Skeletal muscle tissue (tissue), 4 donors: ENCODE measurements around the gene NTSR1. TPM values are rescaled to one million over a fixed set of nuclear protein-coding genes. Genes with fewer than 3 reads are reported as not detected.
A peak's percentile ranks its signal among the peaks of the same experiment; 100 is the strongest.

Experiments
- H3K27ac ChIP-seq: one replicate; pipeline ENCODE4 v1.7.0; 2013; ENCODE audit warnings: mild to moderate bottlenecking, low read depth, low read length, inconsistent platforms
- H3K27me3 ChIP-seq, 3 donors: one replicate each; pipeline ENCODE4 v1.7.0; 2013; ENCODE audit warnings: low read length in 3 of 3; ENCODE audit not compliant: control insufficient read depth in 3 of 3, insufficient read depth in 3 of 3
- H3K36me3 ChIP-seq, 3 donors: one replicate each; pipeline ENCODE4 v1.7.0; 2013; ENCODE audit warnings: low read length in 3 of 3; ENCODE audit not compliant: control insufficient read depth in 3 of 3, insufficient read depth in 3 of 3
- H3K4me1 ChIP-seq, 3 donors: one replicate each; pipeline ENCODE4 v1.7.0; 2013; ENCODE audit warnings: low read length in 3 of 3, mild to moderate bottlenecking in 3 of 3; ENCODE audit not compliant: control insufficient read depth in 3 of 3, insufficient read depth in 3 of 3
- H3K4me3 ChIP-seq, 3 donors: one replicate each; pipeline ENCODE4 v1.7.0; 2013; ENCODE audit warnings: low read length in 3 of 3
- H3K9ac ChIP-seq, 3 donors: one replicate each; pipeline ENCODE4 v1.7.0; 2013; ENCODE audit warnings: low read length in 3 of 3, mild to moderate bottlenecking in 3 of 3, moderate library complexity in 2 of 3, low read depth in 1 of 3
- H3K9me3 ChIP-seq, 3 donors: one replicate each; pipeline ENCODE4 v1.7.0; 2013; ENCODE audit warnings: low read length in 3 of 3; ENCODE audit not compliant: control insufficient read depth in 3 of 3
- total RNA-seq: library from RNA; depleted of rRNA; stranded (reverse); fragments of >200 nt; gene quantifications from one replicate; pipeline ENCODE4 v1.2.3, GENCODE V29; 2014
- donor health status: Osteomylitis.

Gene NTSR1
- total RNA-seq, 1 donor from 2014 or later = under 0.01 TPM

DNA sequence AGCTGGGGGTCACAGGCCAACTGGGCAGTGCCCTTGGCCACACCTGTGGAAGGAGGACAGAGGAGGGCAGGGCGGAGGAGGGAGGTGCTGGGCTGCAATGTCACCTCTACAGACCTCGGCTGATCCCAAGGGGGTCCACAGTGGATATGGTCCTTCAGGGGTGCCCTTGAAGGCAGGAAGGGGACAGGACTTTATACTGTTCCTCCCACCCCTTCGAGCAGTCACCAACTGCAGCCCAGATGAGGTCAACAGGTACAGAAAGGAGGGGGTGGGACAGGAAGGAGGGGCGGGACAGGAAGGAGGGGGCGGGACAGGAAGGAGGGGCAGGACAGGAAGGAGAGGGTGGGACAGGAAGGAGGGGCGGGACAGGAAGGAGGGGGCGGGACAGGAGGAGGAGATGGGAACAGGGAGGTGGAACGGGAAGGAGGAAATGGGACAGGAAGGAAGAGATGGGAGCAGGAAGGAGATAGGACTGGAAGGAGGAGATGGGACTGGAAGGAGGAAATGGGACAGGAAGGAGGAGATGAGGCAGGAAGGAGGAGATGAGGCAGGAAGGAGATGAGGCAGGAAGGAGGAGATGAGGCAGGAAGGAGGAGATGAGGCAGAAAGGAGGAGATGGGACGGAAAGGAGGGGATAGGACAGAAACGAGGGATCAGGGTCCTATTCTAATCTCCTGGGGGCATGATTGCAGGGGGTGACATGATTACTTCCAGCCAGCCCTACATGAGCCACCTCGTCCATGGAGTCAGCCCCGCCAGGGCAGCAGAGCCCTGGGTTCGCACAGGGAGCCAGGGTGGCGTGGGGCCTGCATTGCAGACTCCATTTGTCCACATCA lies 68.3 kb downstream of the NTSR1 start:
- Histone ChIP-seq H3K4me3 (peak overlapping the region in 1 of 3 donors; percentile 36), H3K27ac (no peak overlapping the region), H3K4me1 (peaks cover 6 to 20% (median 14%) of the 10 kb centered on the region in 3 donors)

GRCh38 chr20:62777528-62777830 lies 68.8 kb downstream of the NTSR1 start:
- Histone ChIP-seq H3K9me3 (no peaks in the 10 kb centered on the region), H3K36me3 (no peaks in the 10 kb centered on the region), H3K9ac (no peak overlapping the region), H3K27me3 (peaks cover 13 to 55% (median 40%) of the 10 kb centered on the region in 3 donors), H3K27ac (no peak overlapping the region), H3K4me1 (peaks cover 8 to 20% (median 16%) of the 10 kb centered on the region in 3 donors), H3K4me3 (no peak overlapping the region)

More for the DNA sequence above, 68.3 kb downstream of the NTSR1 start:
- Histone ChIP-seq H3K9ac (no peak overlapping the region), H3K9me3 (no peaks in the 10 kb centered on the region), H3K36me3 (no peaks in the 10 kb centered on the region), H3K27me3 (peaks cover 18 to 59% (median 45%) of the 10 kb centered on the region in 3 donors)

DNA sequence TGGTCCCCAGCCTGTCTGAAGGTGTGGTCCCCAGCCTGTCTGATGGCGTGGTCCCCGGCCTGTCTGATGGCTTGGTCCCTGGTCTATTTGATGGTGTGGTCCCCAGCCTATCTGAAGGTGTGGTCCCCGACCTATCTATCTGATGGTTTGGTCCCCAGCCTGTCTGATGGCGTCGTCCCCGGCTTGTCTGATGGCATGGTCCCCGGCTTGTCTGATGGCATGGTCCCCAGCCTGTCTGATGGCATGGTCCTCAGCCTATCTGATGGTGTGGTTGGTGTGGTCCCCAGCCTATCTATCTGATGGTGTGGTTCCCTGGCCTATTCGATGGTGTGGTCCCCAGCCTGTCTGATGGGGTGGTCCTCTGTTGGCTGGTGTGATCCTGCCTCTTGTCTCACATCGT lies 69.4 kb downstream of the NTSR1 start:
- H3K27me3 ChIP-seq = peaks cover 7 to 53% (median 38%) of the 10 kb centered on the region in 3 donors
- peaks cover 9 to 18% (median 14%) of the 10 kb centered on the region in 3 donors for H3K4me1 ChIP-seq
- H3K27ac ChIP-seq = no peak overlapping the region

DNA sequence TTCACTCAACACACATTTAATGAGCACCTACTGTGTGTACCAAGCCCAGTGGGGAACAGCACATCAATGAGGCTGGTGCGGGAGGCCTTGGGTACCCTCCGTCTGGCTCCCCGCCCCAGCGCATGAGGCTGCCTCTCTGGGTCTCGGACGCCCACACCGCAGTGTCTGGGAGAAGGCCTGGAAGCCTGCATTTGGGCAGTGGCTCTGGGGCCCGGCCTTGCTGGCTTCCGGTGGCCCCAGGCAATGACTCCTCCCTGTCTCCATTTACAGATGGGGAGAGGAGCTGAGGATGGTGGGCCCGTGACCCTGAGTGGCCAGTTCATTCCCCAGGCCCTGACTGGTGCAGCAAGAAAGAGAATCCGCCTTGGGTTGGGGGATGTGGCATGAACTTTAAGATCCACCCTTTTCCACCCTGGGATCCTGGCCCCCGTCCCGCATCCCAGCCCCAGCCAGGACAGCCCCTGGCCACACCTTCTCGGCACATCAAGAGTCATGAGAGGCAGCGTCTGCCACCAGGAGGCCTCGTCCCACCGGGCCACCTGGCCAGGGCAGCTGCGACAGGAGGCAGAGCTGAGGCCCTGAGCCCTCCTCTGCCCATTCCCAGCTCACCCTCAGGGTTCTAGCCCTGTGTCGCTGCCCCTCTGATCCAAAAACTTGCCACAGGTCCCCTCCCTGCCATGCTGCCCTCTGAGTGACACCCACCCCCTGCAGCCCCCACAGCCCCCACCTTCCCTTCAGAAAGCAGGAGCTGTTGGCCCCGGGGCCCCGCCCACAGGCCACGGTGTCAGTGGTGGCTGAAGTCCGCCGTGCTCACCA lies 70.2 kb downstream of the NTSR1 start:
- Histone ChIP-seq H3K9ac (no peak overlapping the region), H3K4me1 (peaks cover 9 to 23% (median 14%) of the 10 kb centered on the region in 3 donors), H3K9me3 (no peaks in the 10 kb centered on the region), H3K27ac (no peak overlapping the region), H3K4me3 (no peak overlapping the region), H3K36me3 (no peaks in the 10 kb centered on the region), H3K27me3 (peaks cover 0 to 46% (median 33%) of the 10 kb centered on the region in 3 donors)

More for the DNA sequence above, 69.4 kb downstream of the NTSR1 start:
- Histone ChIP-seq H3K9me3 (no peaks in the 10 kb centered on the region), H3K4me3 (no peak overlapping the region), H3K9ac (no peak overlapping the region), H3K36me3 (no peaks in the 10 kb centered on the region)

- H3K27ac ChIP-seq = no peak overlapping the region
- peaks cover 0 to 45% (median 32%) of the 10 kb centered on the region in 3 donors for H3K27me3 ChIP-seq
- no peaks in the 10 kb centered on the region for H3K36me3 ChIP-seq
- H3K4me1 ChIP-seq = peaks cover 9 to 23% (median 14%) of the 10 kb centered on the region in 3 donors
- H3K9me3 ChIP-seq = no peaks in the 10 kb centered on the region
- no peak overlapping the region for H3K4me3 ChIP-seq
- no peak overlapping the region for H3K9ac ChIP-seq
These were observed 70.7 kb downstream of the NTSR1 start for GRCh38 chr20:62779417-62779685.

GRCh38 chr20:62780204-62780603 lies 71.6 kb downstream of the NTSR1 start:
- peaks cover 9 to 23% (median 14%) of the 10 kb centered on the region in 3 donors for H3K4me1 ChIP-seq
- no peaks in the 10 kb centered on the region for H3K9me3 ChIP-seq
- H3K36me3 ChIP-seq = no peaks in the 10 kb centered on the region
- no peak overlapping the region for H3K9ac ChIP-seq
- H3K27ac ChIP-seq = no peak overlapping the region
- H3K27me3 ChIP-seq = peaks cover 0 to 39% (median 25%) of the 10 kb centered on the region in 3 donors
- H3K4me3 ChIP-seq = no peak overlapping the region

DNA sequence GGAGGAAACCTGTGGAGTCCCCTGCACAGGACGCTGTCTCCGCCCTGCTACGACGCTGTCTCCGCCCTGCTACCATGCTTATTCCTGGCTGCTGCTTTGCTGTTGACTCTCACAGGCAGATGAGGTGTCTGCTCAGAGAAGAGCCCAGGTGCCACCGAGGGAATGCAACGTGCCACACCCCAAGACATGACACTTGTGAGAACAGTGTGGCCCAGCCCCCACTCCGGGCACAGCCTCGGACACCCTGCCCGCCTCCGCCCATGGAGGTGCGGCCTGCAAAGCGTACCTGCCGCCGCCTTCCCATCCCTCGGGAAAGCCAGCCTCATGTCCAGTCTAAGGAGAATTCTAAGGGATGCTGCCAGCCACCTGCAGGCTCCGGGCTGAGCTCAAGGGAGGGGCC lies 72.1 kb downstream of the NTSR1 start:
- no peaks in the 10 kb centered on the region for H3K36me3 ChIP-seq
- H3K27ac ChIP-seq = no peak overlapping the region
- no peak overlapping the region for H3K4me3 ChIP-seq
- H3K27me3 ChIP-seq = peaks cover 0 to 35% (median 21%) of the 10 kb centered on the region in 3 donors
- peaks cover 9 to 23% (median 14%) of the 10 kb centered on the region in 3 donors for H3K4me1 ChIP-seq
- H3K9ac ChIP-seq = no peak overlapping the region
- no peaks in the 10 kb centered on the region for H3K9me3 ChIP-seq

- no peak overlapping the region for H3K9ac ChIP-seq
- peaks cover 0 to 31% (median 25%) of the 10 kb centered on the region in 3 donors for H3K27me3 ChIP-seq
- H3K4me1 ChIP-seq = peaks cover 3 to 14% (median 4%) of the 10 kb centered on the region in 3 donors
- no peaks in the 10 kb centered on the region for H3K36me3 ChIP-seq
- no peak overlapping the region for H3K27ac ChIP-seq
- H3K9me3 ChIP-seq = no peaks in the 10 kb centered on the region
- no peak overlapping the region for H3K4me3 ChIP-seq
These were observed 73.7 kb downstream of the NTSR1 start for GRCh38 chr20:62782149-62782892.

DNA sequence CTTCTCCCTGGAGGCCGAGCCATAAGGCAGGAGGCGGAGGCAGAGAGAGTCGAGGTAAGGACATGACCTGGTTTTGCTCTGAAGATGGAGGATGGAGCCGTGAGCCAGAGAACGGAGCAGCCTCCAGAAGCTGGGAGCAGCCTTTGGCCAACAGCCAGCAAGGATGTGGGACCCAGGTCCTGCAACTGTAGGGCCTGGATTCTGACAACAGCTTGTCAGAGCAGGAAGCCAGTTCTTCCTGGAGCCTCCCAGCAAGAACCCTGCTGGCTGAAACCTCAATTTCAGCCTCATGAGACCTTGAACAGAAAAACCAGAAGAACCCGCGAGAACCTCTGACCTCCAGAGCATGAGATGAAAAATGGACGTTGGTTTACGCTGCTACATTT lies 74.2 kb downstream of the NTSR1 start:
- no peak overlapping the region for H3K27ac ChIP-seq
- H3K9ac ChIP-seq = no peak overlapping the region
- no peaks in the 10 kb centered on the region for H3K36me3 ChIP-seq
- peaks cover 0 to 11% (median 3%) of the 10 kb centered on the region in 3 donors for H3K4me1 ChIP-seq
- no peaks in the 10 kb centered on the region for H3K9me3 ChIP-seq
- peaks cover 0 to 31% (median 25%) of the 10 kb centered on the region in 3 donors for H3K27me3 ChIP-seq
- no peak overlapping the region for H3K4me3 ChIP-seq
